ENCODE data around the gene GLRX2.
"Not testable (repeated sequence)": the region's sequence is repeated elsewhere in the genome, so short reads cannot be mapped to it uniquely, and the experiment has no call there.

The GLRX2 gene

DNA sequence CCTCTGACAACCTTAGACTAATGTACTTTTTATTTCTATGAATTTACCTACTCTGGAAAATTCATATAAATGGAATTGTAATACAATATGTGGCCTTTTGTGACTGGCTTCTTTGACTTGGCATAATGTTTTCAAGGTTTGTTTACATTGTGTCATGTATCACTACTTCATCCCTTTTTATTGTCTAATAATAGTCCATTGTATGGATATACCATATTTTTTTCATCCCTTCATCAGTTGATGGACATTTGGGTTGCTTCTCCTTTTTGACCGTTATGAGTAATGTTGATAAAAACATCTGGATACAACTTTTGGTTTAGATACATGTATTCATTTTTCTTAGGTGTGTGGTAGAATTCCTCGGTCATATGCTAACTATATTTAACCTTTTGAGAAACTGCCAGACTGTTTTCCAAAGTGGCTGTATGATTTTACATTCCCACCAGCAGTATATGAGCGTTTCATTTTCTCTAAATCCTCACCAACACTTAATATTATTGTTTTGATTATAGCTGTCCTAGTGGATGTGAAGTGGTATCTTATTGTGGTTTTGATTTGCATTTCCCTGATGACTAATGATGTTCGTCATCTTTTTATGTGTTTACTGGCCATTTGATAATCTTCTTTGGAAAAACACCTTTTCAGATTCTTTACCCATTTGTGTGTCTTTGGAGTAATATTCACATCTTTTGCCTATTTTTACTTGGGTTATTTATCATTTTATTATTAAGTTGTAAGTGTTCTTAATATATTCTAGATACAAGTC lies 42.3 kb downstream of the GLRX2 start:
- no peak for DNase-seq

DNA sequence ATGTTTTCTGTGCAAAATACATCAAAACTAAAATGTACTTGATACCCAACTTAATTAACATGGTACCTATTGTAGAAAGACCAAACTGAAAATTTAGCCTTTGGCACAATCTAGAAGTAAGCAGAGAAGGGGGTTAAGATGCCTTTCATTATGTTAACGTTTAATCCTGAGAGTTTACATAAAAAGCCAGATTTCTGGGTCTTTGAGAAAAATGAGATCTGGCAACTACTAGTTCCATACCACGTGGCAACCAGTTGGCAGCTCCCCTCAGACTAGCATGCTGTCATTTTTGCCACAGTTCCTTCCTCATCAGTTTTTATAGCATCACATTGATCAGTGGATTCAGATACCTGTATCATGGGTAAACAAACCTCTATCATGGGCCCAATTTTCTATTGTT lies 44.3 kb downstream of the GLRX2 start:
- no peak for DNase-seq

DNA sequence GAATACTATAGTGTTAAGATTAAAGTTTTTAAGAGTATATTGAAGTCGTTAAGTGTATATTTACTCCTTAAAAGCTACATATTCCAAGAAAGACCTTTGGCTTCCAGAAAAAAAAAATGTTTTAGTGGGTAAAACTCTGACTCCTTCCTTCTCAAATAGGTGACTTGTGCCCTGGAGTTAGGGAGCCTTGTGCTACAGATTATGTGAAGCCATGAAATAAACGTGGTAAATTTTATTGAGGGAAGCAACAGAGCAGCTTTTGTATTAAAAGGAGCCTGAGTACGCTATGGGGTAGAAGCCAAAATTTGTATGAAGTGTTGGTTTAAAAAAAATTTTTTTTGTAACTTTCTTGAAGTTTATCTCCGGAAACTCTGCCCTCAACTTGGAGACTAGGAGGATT lies 44.8 kb downstream of the GLRX2 start:
- DNase-seq: no peak

DNA sequence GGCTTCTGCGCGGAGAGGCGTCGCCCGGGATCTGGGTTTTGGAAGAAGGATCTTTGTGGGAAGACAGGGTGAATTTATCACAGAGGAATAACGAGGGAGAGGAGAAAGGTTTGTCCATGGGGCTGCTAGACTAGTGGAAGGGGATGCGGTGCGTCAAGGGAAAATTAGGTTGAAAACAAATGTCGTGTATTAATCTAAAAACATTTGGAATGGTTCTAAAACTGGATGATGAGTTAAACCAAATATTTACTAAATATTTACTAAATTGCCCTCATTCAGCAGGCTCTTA lies 45.2 kb downstream of the GLRX2 start:
- DNase-seq: no peak

DNA sequence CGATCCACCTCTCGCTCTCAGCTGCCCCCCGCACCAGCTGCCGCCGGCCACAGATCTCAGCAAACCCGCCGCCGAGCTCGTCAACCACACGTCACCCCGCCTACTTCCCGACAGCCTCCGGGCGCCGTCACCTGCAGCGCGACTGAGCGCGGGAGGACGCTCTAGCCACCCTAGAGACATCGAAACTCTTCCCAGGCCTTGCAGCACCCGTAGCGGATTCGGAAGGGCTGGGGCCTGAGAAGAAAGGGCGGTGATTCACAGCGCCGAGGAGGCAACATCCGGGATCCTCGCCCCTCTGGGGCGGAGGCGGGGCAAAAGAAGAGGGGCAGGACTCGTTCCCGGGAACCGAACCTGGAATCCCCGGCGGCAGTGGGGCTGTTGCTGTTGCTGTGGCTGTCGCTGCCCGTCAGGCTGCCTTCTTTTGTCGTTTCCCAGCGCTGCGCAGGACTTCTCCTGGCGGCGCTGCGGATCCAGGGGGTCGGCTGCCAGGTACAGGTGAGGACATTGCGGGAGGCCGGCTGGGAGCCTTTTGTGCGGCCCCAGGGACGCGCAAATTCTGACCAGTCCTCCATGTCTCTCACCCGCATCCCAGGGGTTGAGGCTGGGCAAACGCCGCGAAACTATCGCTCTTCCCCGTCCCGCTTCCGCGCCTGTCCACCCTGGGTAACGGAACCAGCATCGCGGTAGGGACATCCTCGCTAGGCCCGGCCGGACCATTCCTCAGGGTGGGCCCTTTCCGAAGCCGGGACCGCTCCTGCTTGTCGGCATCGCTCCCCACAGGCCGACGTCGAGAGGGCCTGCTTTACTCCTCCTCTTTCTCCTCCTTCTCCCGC lies 45.7 kb downstream of the GLRX2 start, which contains the start of the genes RO60 and UCHL5:
Gene RO60 (plus strand): TSS at position 331 of the 833 bp plus-strand sequence. CDS start 9,443 bp downstream, outside the sequence.
Gene UCHL5 (minus strand): TSS at position 79 of the 833 bp plus-strand sequence. CDS start 100 bp downstream, outside the sequence.
- peak; percentile 89 to 98 (median 91) for DNase-seq

DNA sequence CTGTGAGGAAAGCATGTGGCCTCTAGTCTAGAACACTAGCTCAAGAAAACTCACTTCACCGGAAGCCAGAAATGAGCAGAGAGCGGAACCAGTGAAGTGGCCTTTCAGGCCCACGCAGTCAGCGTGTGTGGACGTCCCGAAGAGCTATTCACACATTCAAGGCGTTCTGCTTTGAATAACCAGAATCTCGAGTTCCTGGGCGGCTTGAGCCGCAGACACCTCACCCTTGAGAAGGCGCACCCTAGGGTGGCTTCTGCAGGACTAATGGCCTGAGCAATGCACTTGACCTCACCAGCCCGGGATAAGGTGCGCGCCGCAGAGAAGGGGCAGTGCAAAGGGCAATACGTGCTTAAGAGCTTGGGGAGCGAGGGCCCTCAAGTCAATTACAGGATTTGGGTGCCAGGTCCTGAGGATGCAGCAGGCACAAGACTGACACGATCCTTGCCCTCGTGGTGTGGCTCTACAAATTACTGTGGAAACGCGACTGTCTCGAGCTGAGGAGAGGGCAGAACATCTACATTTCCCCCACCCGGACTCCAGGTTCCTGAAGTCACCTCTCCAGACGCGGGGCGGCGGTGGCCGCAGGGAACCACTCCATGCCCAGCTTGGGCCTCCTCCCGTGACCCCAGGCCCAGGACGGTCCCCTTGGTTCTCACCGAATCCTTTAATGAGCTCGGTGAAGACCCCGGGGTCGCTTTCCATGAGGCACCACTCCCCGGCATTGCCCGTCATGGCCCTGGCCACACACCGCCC lies 46.5 kb downstream of the GLRX2 start:
- DNase-seq: peak; percentile 7 to 77 (median 15)

DNA sequence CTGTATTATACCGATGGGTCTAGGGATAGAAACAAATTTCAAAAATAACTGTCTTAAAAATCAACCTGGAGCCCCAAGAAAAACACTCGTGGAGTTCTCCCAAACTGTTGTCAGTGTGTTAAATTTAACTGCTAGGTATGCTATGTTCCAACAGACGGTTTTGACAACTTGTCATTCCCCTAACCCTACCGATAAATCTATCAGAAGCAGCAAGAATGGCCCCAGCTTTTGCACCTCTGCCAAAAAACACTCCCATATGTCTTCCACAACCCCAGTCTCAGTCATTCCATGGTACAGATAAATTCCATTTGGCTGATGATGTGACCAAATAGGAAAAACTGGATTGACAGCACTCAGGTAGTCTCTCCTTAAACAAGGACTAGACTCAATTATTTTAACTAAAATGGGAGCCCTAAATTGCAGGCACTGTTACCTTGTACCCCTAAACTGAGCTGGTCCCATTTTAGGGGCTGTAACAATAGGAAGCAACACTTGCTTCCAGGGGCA lies 51.0 kb downstream of the GLRX2 start:
- no peak for DNase-seq

DNA sequence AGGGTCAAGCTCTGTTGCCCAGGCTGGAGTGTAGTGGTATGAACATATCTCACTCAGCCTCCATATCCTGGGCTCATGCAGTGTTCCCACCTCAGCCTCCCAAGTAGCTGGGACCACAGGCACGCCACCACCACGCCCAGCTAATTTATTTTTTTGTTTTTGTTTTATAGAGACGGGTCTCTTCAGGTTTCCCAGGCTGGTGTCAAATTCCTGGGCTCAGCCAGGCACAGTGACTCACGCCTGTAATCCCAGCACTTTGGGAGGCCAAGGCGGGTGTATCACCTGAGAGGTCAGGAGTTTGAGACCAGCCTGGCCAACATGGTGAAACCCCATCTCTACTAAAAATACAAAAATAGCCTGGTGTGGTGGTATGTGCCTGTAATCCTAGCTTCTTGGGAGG lies 56.3 kb downstream of the GLRX2 start:
- DNase-seq: not testable (repeated sequence)
